Subcutaneous adipose tissue (tissue), 4 donors: ENCODE measurements around the gene NECTIN1. TPM values are rescaled to one million over a fixed set of nuclear protein-coding genes. Genes with fewer than 3 reads are reported as not detected.

Experiments
- total RNA-seq, 4 donors: library from RNA; depleted of rRNA; stranded (reverse); fragments of >200 nt; gene quantifications; one replicate each; pipeline ENCODE4 v1.1.0, GENCODE V29; 2016
- TF ChIP-seq, protein P1 (sequence below): fragments of 450-650 bp; IDR thresholded peaks from one replicate; pipeline ENCODE4 v1.5.1; 2016; ENCODE audit warnings: low read depth, mild to moderate bottlenecking, control low read depth, antibody characterized with exemption, moderate library complexity

NECTIN1 gene
- total RNA-seq, 4 donors from 2014 or later: 1.7 to 4.1 (median 2.5) TPM

DNA sequence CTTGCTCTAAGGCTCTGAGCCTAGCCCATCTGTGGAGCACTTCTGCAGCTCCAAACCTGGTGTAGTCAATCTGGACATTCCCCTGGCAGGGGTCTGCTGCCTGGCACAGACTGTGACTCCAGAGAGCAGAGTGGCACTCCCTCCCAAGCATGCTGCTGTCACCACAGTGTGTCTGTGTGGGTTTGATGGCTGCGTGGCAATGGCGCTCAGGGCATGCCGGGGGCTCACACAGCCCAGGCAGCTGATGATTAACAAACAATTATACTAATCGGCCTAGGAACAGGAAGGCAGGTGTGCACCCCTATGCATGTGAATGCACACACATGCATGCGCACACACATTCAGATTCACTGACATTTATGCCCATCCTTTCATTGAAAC lies 9.0 kb upstream of the NECTIN1 start:
- TF ChIP-seq, protein P1, sequence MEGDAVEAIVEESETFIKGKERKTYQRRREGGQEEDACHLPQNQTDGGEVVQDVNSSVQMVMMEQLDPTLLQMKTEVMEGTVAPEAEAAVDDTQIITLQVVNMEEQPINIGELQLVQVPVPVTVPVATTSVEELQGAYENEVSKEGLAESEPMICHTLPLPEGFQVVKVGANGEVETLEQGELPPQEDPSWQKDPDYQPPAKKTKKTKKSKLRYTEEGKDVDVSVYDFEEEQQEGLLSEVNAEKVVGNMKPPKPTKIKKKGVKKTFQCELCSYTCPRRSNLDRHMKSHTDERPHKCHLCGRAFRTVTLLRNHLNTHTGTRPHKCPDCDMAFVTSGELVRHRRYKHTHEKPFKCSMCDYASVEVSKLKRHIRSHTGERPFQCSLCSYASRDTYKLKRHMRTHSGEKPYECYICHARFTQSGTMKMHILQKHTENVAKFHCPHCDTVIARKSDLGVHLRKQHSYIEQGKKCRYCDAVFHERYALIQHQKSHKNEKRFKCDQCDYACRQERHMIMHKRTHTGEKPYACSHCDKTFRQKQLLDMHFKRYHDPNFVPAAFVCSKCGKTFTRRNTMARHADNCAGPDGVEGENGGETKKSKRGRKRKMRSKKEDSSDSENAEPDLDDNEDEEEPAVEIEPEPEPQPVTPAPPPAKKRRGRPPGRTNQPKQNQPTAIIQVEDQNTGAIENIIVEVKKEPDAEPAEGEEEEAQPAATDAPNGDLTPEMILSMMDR: no peak

DNA sequence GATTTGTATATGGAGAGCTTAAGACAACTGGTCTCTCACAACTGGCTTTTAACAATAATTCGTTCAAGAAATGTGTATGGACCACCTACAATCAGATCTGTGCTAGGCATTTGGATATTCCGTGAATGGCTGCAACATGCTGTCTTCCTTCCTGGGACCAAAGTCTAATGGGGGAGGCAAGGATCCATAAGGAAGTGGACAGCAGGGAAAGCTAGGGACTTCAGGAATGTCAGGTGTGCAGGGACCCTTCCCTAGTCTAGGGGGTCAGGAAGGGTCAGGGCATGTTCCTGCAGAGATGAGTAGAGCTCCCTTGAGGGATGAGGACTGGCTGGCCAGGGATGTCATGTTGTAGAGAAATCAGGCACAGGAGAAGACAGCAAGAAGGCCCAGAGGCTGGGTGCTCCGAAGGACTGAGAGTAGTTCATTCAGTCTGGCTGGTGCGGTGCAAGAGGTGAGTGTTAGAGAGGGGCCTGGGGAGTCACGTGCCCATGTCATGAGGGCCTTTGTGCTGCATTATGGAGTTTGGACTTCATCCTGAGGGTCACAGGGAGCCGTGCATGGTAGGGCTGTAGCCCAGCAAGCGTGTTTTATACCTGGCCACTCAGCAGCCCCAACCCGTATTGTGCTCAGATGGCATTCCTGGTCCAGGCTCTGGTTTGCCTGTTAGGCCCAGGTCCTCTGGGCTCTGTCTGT lies 8.5 kb upstream of the NECTIN1 start:
- TF ChIP-seq, protein P1: no peak

DNA sequence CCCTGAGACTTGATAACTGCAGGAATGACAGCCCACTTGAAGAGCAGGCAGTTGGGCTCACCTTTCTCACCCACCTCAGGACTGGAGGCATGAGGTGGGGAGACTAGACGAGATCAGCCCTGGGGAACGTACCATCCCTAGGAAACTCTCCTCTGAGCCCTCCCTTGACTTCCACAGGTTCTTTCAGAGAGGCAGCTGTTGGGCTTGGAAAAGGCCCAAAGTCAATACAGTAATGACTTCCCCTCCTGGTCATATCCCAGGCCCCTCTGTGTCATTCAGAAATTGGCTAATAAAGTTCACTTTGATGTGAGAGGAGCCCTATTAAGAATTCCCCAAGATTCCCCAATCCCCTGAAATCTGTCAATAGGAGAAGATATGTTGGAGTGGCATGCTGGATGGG lies 5.8 kb upstream of the NECTIN1 start:
- TF ChIP-seq, protein P1: no peak

DNA sequence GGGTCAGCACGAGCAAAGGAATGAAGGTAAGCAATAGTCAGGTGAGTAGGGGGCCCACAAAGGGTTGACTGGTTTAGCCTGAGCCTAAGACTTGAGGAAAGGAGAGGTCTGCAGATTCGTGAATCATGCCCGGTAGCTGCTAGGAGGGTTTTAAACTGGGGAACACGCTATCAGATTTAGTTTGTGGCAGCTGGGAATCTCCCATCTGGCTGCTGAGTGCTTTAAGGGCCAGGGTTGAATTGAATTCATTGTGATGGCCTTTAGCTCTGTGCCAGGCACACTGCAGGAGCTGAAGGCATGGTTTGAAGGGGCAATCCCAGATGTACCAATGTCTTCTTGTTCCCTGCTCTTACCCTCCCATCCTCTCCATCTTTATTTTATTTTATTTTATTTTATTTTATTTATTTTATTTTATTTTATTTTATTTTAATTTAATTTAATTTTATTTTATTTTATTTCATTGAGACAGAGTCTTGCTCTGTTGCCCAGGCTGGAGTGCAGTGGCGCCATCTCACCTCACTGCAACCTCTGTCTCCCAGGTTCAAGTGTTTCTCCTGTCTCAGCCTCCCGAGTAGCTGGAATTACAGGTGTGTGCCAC lies 1.9 kb upstream of the NECTIN1 start:
- TF ChIP-seq, protein P1: no peak

DNA sequence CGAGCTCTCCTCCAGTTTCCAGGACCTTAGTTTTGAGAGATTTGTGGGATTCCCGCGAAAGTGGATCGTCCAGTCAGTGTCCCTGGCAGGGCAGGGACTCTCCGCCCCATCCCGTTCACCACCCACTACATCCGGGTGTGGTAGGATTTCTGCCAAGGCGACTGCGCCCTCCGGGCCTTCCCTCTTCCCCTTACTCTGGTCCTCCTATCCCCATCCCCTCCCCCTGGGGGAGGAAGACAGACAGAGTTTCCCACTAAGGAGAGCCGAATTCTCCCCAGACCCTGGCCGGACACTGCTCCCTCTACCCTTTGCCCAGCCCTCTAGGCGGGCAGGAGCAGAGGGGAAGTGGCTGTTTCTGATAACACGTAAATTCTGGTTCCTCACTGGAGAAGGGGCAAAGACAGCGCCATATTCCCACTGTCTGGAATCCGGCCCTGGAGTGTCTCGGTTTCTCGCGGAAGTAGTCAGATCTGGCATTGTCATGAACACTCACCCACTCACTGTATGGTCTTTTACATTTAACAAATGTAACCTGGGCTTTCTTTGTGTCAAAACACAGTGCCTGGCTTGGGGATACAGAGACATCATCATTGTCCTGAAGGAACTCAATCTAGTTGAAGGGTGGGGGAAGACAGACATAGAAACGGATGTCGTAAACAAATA lies 1.1 kb upstream of the NECTIN1 start:
- TF ChIP-seq, protein P1: no peak

DNA sequence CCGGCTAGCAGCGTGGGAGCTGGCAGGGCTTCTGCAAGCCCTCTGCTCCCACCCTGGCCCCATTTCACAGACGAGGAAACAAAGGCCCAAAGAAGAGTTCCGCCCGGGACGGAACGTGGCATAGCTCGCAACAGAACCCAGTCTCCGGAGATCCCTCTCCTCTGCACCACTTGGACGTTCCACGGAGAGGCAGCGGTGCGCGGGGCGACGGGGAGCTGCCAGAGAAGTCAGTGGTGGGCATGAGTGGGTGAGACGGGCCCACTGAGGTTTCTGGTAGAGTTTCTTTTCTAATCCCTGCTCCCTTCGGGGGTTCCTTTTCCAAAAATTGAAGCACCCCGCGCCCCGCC lies 554 bp upstream of the NECTIN1 start:
- TF ChIP-seq, protein P1: no peak

DNA sequence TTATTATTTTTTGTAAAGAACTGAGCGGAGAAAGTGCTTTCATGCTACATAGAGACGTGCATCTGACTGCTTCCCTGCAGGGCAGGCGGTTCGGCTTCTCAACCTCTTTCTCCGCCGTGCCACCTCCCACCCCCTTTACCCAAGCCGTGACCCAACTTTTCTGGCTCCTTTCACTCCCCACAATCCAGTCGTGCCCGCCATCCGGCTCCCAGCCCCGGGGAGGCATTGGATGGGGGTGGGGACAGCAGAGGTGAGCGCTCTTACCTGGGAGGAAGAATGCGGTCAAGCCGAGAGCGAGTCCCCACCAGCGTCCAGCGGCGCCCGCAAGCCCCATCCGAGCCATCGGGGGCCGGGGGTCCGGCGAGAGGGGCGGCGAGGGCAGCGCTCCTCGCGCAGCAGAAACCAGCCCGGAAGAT lies 781 bp downstream of the NECTIN1 start:
- TF ChIP-seq, protein P1: no peak
